22Rv1 (cell line): ENCODE data around the gene CAPN8.
"Not testable (repeated sequence)": the region's sequence is repeated elsewhere in the genome, so short reads cannot be mapped to it uniquely, and the experiment has no call there.

Experiments
- H3K27ac ChIP-seq: fragments of 450-650 bp; 2 replicates; pipeline ENCODE4 v1.5.1; 2017
- ZFX ChIP-seq: fragments of 450-650 bp; IDR thresholded peaks from 2 replicates; pipeline ENCODE4 v1.6.1; 2017; ENCODE audit warnings: antibody characterized with exemption, borderline replicate concordance
- TF ChIP-seq, protein P1 (sequence below): fragments of 450-650 bp; IDR thresholded peaks from 2 replicates; pipeline ENCODE4 v1.5.1; 2017; ENCODE audit warnings: mild to moderate bottlenecking

Gene CAPN8

DNA sequence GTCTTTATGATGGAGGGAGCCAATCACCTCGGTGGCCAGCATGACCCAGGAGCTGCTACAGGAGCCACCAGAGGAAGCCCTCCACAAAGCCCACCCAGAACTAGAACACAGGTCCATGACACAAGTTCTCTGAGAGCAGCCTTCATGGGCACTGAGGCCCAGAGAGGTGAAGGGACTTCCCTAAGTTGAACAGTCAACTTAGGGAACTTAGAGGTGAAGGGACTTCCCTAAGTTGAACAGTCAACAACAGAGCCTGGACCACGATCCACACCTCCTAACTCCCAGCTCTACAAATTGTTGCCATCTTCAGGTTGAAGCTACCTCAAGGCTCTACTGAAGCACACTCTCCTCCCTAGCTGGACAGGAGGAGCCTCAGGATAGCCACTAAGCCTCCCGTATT lies 139.5 kb downstream of the CAPN8 start:
- TF ChIP-seq ZFX, result no peak
- TF ChIP-seq, protein P1, sequence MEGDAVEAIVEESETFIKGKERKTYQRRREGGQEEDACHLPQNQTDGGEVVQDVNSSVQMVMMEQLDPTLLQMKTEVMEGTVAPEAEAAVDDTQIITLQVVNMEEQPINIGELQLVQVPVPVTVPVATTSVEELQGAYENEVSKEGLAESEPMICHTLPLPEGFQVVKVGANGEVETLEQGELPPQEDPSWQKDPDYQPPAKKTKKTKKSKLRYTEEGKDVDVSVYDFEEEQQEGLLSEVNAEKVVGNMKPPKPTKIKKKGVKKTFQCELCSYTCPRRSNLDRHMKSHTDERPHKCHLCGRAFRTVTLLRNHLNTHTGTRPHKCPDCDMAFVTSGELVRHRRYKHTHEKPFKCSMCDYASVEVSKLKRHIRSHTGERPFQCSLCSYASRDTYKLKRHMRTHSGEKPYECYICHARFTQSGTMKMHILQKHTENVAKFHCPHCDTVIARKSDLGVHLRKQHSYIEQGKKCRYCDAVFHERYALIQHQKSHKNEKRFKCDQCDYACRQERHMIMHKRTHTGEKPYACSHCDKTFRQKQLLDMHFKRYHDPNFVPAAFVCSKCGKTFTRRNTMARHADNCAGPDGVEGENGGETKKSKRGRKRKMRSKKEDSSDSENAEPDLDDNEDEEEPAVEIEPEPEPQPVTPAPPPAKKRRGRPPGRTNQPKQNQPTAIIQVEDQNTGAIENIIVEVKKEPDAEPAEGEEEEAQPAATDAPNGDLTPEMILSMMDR, result no peak

DNA sequence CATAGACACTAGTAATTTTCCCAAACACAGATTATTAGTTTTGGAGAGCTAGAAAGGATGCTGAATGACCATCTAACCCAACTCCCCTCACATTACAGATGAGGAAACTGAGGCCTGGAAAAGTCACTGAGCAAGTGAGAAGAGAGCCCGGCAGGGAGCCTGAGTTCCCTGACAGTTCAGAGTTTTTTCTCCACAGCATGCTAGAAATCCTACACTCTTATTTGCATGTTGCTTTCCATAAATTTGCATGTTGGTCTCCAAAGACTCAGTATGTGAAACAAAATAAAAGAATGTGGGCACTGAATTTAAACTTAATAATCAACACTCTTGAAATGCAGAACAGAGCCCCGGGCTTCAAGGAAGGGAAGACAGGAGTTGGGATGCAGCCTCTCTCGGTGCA lies 140.0 kb downstream of the CAPN8 start:
- no peak for TF ChIP-seq ZFX
- TF ChIP-seq, protein P1, result no peak

More for the DNA sequence above, 139.5 kb downstream of the CAPN8 start:
- no peak overlapping the region for H3K27ac ChIP-seq

DNA sequence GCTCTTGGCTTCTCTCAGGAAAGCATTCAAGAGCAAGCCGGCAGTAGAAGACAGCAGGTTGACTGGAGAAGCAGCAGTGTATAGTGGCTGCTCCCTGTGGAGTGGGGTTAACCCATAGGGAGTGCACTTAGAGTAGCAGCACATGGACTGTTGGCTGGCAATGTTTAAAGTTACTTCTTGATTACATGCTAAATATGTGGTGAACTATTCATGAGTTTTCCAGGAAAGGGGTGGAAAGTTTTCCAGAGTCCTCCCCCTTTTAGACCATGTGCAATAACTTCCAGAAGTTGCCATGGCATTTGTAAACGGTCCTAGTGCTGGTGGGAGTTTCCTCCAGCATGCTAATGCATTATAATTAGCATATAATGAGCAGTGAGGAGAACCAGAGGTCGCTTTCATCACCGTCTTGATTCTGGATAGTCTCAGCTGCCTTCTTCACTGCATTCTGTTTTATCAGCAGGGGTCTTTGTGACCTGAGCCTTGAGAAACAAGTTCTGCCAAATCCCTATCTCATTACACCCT lies 140.5 kb downstream of the CAPN8 start:
- TF ChIP-seq, protein P1, result no peak
- TF ChIP-seq ZFX, result no peak
- H3K27ac ChIP-seq, result no peak overlapping the region

More for the DNA sequence above, 140.0 kb downstream of the CAPN8 start:
- H3K27ac ChIP-seq, result no peak overlapping the region

DNA sequence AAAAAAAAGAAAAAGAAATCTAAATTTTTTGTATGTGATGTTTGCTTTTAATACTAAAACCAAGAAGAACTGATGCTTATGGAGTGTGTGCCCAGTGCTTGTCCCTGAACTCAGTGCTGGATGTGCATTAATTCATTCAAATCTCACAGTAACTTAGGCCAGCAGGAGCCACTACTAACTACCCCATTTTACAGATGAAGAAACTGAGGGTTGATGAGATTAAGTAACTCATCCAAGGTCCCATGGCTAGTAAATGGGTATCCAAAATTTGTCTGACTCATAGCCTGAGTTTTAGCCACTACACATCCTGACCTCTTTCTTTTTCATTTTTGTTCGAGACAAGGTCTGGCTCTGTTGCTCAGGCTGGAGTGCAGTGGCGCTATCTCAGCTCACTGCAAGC lies 144.4 kb downstream of the CAPN8 start:
- H3K27ac ChIP-seq, result no peak overlapping the region
- TF ChIP-seq, protein P1, result no peak
- no peak for TF ChIP-seq ZFX

DNA sequence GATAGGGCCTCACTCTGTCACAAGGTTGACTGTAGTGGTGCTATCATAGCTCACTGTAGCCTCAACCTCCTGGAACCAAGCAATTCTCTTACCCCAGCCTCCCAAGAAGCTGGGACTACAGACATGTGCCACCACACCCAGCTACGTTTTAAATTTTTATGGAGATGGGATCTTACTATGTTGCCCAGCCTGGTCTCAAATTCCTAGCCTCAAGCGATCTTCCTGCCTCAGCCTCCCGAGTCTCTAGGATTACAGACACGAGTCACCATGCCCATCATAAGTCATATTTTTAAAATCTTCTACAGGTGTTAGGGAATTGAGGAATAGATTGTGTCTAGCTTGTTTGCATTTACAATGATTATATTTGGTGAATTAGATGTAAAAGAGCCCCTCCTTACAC lies 145.3 kb downstream of the CAPN8 start:
- no peak overlapping the region for H3K27ac ChIP-seq
- TF ChIP-seq, protein P1, result no peak
- no peak for TF ChIP-seq ZFX

DNA sequence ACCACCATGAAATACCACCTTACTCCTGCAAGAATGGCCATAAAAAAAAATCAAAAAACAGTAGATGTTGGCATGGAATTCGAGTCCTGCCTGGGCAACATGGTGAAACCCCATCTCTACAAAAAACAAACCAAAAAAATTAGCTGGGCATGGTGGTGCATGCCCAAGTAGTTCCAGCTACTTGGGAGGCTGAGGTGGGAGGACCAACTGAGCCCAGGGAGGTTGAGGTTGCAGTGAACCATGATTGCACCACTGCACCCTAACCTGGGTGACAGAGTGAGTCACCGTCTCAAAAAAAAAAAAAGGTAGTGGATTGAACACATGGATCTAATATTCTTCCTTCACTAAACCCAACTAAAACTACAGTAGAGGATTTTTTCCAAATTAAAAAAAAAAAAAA lies 146.4 kb downstream of the CAPN8 start:
- TF ChIP-seq, protein P1, result no peak
- no peak for TF ChIP-seq ZFX
- H3K27ac ChIP-seq, result no peak overlapping the region

DNA sequence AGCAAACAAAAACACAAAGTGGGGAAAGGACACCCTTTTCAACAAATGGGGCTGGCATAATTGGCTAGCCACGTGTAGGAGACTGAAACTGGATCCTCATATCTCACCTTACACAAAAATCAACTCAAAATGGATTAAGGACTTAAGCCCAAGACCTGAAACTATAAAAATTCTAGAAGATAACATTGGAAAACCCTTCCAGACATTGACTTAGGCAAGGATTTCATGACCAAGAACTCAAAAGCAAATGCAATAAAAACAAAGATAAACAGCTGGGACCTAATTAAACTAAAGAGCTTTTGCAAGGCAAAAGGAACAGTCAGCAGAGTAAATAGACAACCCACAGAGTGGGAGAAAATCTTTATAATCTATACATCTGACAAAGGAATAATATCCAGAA lies 146.9 kb downstream of the CAPN8 start:
- H3K27ac ChIP-seq, result not testable (repeated sequence)

DNA sequence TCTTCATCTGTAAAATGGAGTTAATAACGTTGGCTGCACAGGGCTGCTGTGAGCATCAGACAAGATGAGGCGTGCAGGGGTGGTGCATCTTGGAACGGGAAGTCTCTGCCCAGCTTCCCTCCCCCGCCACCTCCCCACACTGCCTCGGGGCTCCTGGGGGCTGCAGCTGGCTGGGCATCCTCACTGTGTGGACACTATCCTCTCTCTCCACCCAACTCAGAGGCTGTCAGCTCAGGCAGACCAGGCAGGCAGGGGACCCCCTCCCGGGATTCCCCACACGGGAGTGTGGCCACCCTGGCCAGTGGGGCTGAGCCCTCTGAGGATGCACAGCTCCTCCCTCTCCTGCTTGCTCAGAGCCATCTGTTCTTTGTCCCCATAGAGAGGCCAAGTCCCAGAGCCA lies 149.6 kb downstream of the CAPN8 start:
- TF ChIP-seq, protein P1, result no peak
- TF ChIP-seq ZFX, result no peak
- no peak overlapping the region for H3K27ac ChIP-seq
